ENCODE results near the gene SHF.
"Not testable (repeated sequence)": the region's sequence is repeated elsewhere in the genome, so short reads cannot be mapped to it uniquely, and the experiment has no call there.

Gene SHF

GRCh38 chr15:45187894-45188830 is at the start of gene SHF:
TSS of gene SHF (minus strand) at chr15:45187966. CDS start at chr15:45187951, 15 bp downstream.
- DNase-seq = no peak

- not testable (repeated sequence) for DNase-seq
Measured at GRCh38 chr15:45236806-45237205, 49.0 kb upstream of the SHF start.

- DNase-seq = no peak
Measured at GRCh38 chr15:45234562-45235235, 46.9 kb upstream of the SHF start.

GRCh38 chr15:45231864-45232562 is 44.2 kb upstream of the SHF start:
- DNase-seq = no peak

GRCh38 chr15:45231132-45231531 is 43.4 kb upstream of the SHF start:
- no peak for DNase-seq

- no peak for DNase-seq
Measured at GRCh38 chr15:45230245-45230965, 42.6 kb upstream of the SHF start.

- no peak for DNase-seq
Measured at GRCh38 chr15:45228931-45229330, 41.2 kb upstream of the SHF start.

GRCh38 chr15:45225506-45226273 is 37.9 kb upstream of the SHF start:
- no peak for DNase-seq

- DNase-seq = no peak
Measured at GRCh38 chr15:45224621-45225217, 37.0 kb upstream of the SHF start.

GRCh38 chr15:45221967-45222366 is 34.2 kb upstream of the SHF start:
- no peak for DNase-seq

- DNase-seq = no peak
Measured at GRCh38 chr15:45221053-45221599, 33.4 kb upstream of the SHF start.

- no peak for DNase-seq
Measured at GRCh38 chr15:45212493-45212892, 24.7 kb upstream of the SHF start.

GRCh38 chr15:45205192-45205591 is 17.4 kb upstream of the SHF start:
- DNase-seq = no peak

- no peak for DNase-seq
Measured at GRCh38 chr15:45203182-45203581, 15.4 kb upstream of the SHF start.

- DNase-seq = no peak
Measured at GRCh38 chr15:45201869-45202268, 14.1 kb upstream of the SHF start.

GRCh38 chr15:45201557-45201859 is 13.7 kb upstream of the SHF start:
- DNase-seq = no peak

GRCh38 chr15:45200799-45201556 is 13.2 kb upstream of the SHF start:
- DNase-seq = no peak

GRCh38 chr15:45200001-45200798 is 12.4 kb upstream of the SHF start:
- DNase-seq = no peak

GRCh38 chr15:45199136-45199810 is 11.5 kb upstream of the SHF start:
- DNase-seq = no peak

Data from 8988T (cell line).